HepG2 (cell line): Measurements from ENCODE around the gene ZNF586. TPM values are rescaled to one million over a fixed set of nuclear protein-coding genes. Genes with fewer than 3 reads are reported as not detected.

Source experiments
- HIVEP1 ChIP-seq: sonication (generic); formaldehyde crosslinking; IDR thresholded peaks from 2 replicates; pipeline ENCODE4 v1.4.0; 2020; ENCODE audit warnings: mild to moderate bottlenecking, missing genetic modification reagents
- HMG20A ChIP-seq: IDR thresholded peaks from 2 replicates; pipeline ENCODE4 v1.6.1; 2016; ENCODE audit warnings: borderline replicate concordance
- HNF1A ChIP-seq, 2 experiments: sonication (generic) in 1 of 2; formaldehyde crosslinking in 1 of 2; IDR thresholded peaks; 2 replicates each; pipeline versions ENCODE4 v1.4.0 to v1.6.1; 2016 to 2020; ENCODE audit warnings: borderline replicate concordance in 1 of 2, low read depth in 1 of 2, mild to moderate bottlenecking in 1 of 2, missing genetic modification reagents in 1 of 2
- ISX ChIP-seq: sonication (generic); formaldehyde crosslinking; conservative IDR thresholded peaks from 2 replicates; pipeline ENCODE4 v1.5.0; 2020; ENCODE audit warnings: missing genetic modification reagents
- KDM3A ChIP-seq: IDR thresholded peaks from 2 replicates; pipeline ENCODE4 v1.6.1; 2018; ENCODE audit warnings: low read depth, missing compliant biosample characterization
- KLF11 ChIP-seq: IDR thresholded peaks from 2 replicates; pipeline ENCODE4 v1.6.1; 2016; ENCODE audit warnings: missing compliant biosample characterization
- REL ChIP-seq: sonication (generic); formaldehyde crosslinking; conservative IDR thresholded peaks from 2 replicates; pipeline ENCODE4 v1.8.0; 2022; ENCODE audit warnings: mild to moderate bottlenecking, missing genetic modification reagents, moderate library complexity
- TEAD3 ChIP-seq: optimal IDR thresholded peaks from 2 replicates; pipeline ENCODE3; 2016; ENCODE audit warnings: borderline replicate concordance
- TMF1 ChIP-seq: sonication (generic); formaldehyde crosslinking; IDR thresholded peaks from 2 replicates; pipeline ENCODE4 v1.8.1; 2022; ENCODE audit warnings: low read depth, missing genetic modification reagents
- U2AF2 ChIP-seq: fragments of 200-400 bp; formaldehyde crosslinking; IDR thresholded peaks from 2 replicates; pipeline ENCODE4 v1.6.1; 2017; ENCODE audit warnings: low read depth, mild to moderate bottlenecking, low read length
- ZBTB25 ChIP-seq: IDR thresholded peaks from 2 replicates; pipeline ENCODE4 v1.6.1; 2018; ENCODE audit warnings: missing genetic modification reagents
- ZBTB46 ChIP-seq: sonication (generic); formaldehyde crosslinking; IDR thresholded peaks from 2 replicates; pipeline ENCODE4 v1.4.0; 2020; ENCODE audit warnings: mild to moderate bottlenecking, missing genetic modification reagents, borderline replicate concordance
- ZNF614 ChIP-seq: IDR thresholded peaks from 2 replicates; pipeline ENCODE4 v1.6.1; 2018; ENCODE audit warnings: missing biosample characterization, missing genetic modification reagents, inconsistent platforms, borderline replicate concordance
- ZSCAN25 ChIP-seq: sonication (generic); formaldehyde crosslinking; IDR thresholded peaks from 2 replicates; pipeline ENCODE4 v1.8.0; 2022; ENCODE audit warnings: mild to moderate bottlenecking, missing genetic modification reagents
- polyA plus RNA-seq, 8 experiments: library from polyadenylated mRNA; depleted of rRNA in 3 of 8; stranded (reverse) in 7 of 8; unstranded in 1 of 8; fragments of >200 nt; fragmentation: Illumina TruSeq in 4 of 8; extraction: Trizol in 4 of 8; gene quantifications; 2 replicates each; pipeline versions ENCODE4 v1.2.1 to v1.2.3, GENCODE V29; 2011 to 2016; ENCODE audit warnings: low read depth in 4 of 8, missing spikeins in 1 of 8, mixed read lengths in 1 of 8; ENCODE audit not compliant: insufficient read depth in 1 of 8
- total RNA-seq, 5 experiments: library from RNA; depleted of rRNA; stranded (reverse); fragments of >200 nt; fragmentation: Illumina TruSeq; extraction: Trizol; gene quantifications; 2 replicates each; pipeline ENCODE4 v1.2.3, GENCODE V29; 2016; ENCODE audit warnings: low read depth in 1 of 5
- TF ChIP-seq, protein P1 (sequence below): IDR thresholded peaks from 2 replicates; pipeline ENCODE4 v1.6.1; 2016; ENCODE audit warnings: mild to moderate bottlenecking, missing biosample characterization, missing genetic modification reagents
- TF ChIP-seq, protein P2 (sequence below): sonication (generic); formaldehyde crosslinking; IDR thresholded peaks from 2 replicates; pipeline ENCODE4 v1.4.0; 2020; ENCODE audit warnings: missing genetic modification reagents, borderline replicate concordance

Gene ZNF586
- total and polyA plus RNA-seq, 2 of the 13 experiments (the other 11 are each of a cell fraction or from before 2014, with no cell fraction given), result 0.50 to 3.4 TPM

GRCh38 chr19:57746580-57747471 is 22.6 kb upstream of the ZNF586 start, which contains the start of gene ZNF776 (continued):
- TF ChIP-seq, protein P1, sequence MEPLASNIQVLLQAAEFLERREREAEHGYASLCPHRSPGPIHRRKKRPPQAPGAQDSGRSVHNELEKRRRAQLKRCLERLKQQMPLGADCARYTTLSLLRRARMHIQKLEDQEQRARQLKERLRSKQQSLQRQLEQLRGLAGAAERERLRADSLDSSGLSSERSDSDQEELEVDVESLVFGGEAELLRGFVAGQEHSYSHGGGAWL (CRISPR knock-in tag), result peak; percentile 43; the same call in 1 of the 2 replicates
- TF ChIP-seq ZSCAN25 (CRISPR knock-in tag) (peak; percentile 59; the same call in 1 of the 2 replicates), HMG20A (CRISPR knock-in tag) (no peak), TEAD3 (no peak), TMF1 (CRISPR knock-in tag) (no peak), KLF11 (peak; percentile 66; the same call in 1 of the 2 replicates), HIVEP1 (peak; percentile 34; the same call in 1 of the 2 replicates), KDM3A (no peak), ZBTB25 (CRISPR knock-in tag) (no peak), ZBTB46 (CRISPR knock-in tag) (no peak), HNF1A (IDR thresholded peaks at IDR 0.05; ENCODE audit: low read depth) (no peak), HNF1A (CRISPR knock-in tag; IDR thresholded peaks at IDR 0.05; ENCODE audit: borderline replicate concordance) (no peak), ISX (CRISPR knock-in tag) (peak; percentile 84; the same call in 1 of the 2 replicates), ZNF614 (CRISPR knock-in tag) (no peak), REL (CRISPR knock-in tag) (no peak), U2AF2 (no peak)
- TF ChIP-seq, protein P2, sequence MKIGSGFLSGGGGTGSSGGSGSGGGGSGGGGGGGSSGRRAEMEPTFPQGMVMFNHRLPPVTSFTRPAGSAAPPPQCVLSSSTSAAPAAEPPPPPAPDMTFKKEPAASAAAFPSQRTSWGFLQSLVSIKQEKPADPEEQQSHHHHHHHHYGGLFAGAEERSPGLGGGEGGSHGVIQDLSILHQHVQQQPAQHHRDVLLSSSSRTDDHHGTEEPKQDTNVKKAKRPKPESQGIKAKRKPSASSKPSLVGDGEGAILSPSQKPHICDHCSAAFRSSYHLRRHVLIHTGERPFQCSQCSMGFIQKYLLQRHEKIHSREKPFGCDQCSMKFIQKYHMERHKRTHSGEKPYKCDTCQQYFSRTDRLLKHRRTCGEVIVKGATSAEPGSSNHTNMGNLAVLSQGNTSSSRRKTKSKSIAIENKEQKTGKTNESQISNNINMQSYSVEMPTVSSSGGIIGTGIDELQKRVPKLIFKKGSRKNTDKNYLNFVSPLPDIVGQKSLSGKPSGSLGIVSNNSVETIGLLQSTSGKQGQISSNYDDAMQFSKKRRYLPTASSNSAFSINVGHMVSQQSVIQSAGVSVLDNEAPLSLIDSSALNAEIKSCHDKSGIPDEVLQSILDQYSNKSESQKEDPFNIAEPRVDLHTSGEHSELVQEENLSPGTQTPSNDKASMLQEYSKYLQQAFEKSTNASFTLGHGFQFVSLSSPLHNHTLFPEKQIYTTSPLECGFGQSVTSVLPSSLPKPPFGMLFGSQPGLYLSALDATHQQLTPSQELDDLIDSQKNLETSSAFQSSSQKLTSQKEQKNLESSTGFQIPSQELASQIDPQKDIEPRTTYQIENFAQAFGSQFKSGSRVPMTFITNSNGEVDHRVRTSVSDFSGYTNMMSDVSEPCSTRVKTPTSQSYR (CRISPR knock-in tag), result no peak
- TF ChIP-seq, all 625 proteins: peak for 194
